ENCODE measurements around the gene LAGE3.
A peak's percentile ranks its signal among the peaks of the same experiment; 100 is the strongest.

The LAGE3 gene

GRCh38 chrX:154460326-154460725 is 18.8 kb downstream of the LAGE3 start:
- no peak for DNase-seq (ENCODE audit: insufficient read length, low spot score)
- no peak for FAIRE-seq

GRCh38 chrX:154459832-154460231 is 19.2 kb downstream of the LAGE3 start:
- DNase-seq (ENCODE audit: insufficient read length, low spot score) (no peak), FAIRE-seq (no peak)

- DNase-seq (ENCODE audit: insufficient read length, low spot score) = no peak
- FAIRE-seq = no peak
Measured at GRCh38 chrX:154458954-154459778, 19.9 kb downstream of the LAGE3 start.

- FAIRE-seq = no peak
- DNase-seq (ENCODE audit: insufficient read length, low spot score) = peak; percentile 21
Measured at GRCh38 chrX:154458116-154458953, 20.7 kb downstream of the LAGE3 start, which contains the start of gene PLXNA3. TSS of gene PLXNA3 (plus strand) at chrX:154458281. CDS start at chrX:154460184, 1,903 bp downstream.

- no peak for FAIRE-seq
Measured at GRCh38 chrX:154457491-154458115, 21.5 kb downstream of the LAGE3 start.

GRCh38 chrX:154452823-154453222 is 26.3 kb downstream of the LAGE3 start:
- FAIRE-seq = no peak
- no peak for DNase-seq (ENCODE audit: insufficient read length, low spot score)

More at GRCh38 chrX:154457491-154458115, 21.5 kb downstream of the LAGE3 start:
- peak; percentile 32 for DNase-seq (ENCODE audit: insufficient read length, low spot score)

- no peak for DNase-seq (ENCODE audit: insufficient read length, low spot score)
- no peak for FAIRE-seq
Measured at GRCh38 chrX:154450312-154450711, 28.8 kb downstream of the LAGE3 start.

- FAIRE-seq (no peak), DNase-seq (ENCODE audit: insufficient read length, low spot score) (no peak)
Measured at GRCh38 chrX:154449618-154450017, 29.5 kb downstream of the LAGE3 start.

- no peak for FAIRE-seq
- DNase-seq (ENCODE audit: insufficient read length, low spot score) = no peak
Measured at GRCh38 chrX:154448484-154448883, 30.6 kb downstream of the LAGE3 start.

GRCh38 chrX:154446430-154446829 is 32.7 kb downstream of the LAGE3 start:
- no peak for FAIRE-seq
- DNase-seq (ENCODE audit: insufficient read length, low spot score) = no peak

GRCh38 chrX:154445776-154446175 is 33.3 kb downstream of the LAGE3 start:
- FAIRE-seq (no peak), DNase-seq (ENCODE audit: insufficient read length, low spot score) (no peak)

GRCh38 chrX:154444755-154445246 is 34.3 kb downstream of the LAGE3 start:
- FAIRE-seq (no peak), DNase-seq (ENCODE audit: insufficient read length, low spot score) (no peak)

- FAIRE-seq (no peak), DNase-seq (ENCODE audit: insufficient read length, low spot score) (peak; percentile 47)
Measured at GRCh38 chrX:154443992-154444754, 34.9 kb downstream of the LAGE3 start, which contains the start of gene FAM50A. TSS of gene FAM50A (plus strand) at chrX:154444141. CDS start at chrX:154444236, 95 bp downstream.

GRCh38 chrX:154443479-154443910 is 35.6 kb downstream of the LAGE3 start:
- no peak for FAIRE-seq
- no peak for DNase-seq (ENCODE audit: insufficient read length, low spot score)

GRCh38 chrX:154441984-154442707 is 36.9 kb downstream of the LAGE3 start:
- DNase-seq (ENCODE audit: insufficient read length, low spot score) (no peak), FAIRE-seq (no peak)

GRCh38 chrX:154441564-154441963 is 37.5 kb downstream of the LAGE3 start:
- DNase-seq (ENCODE audit: insufficient read length, low spot score) (no peak), FAIRE-seq (no peak)

- DNase-seq (ENCODE audit: insufficient read length, low spot score) (no peak), FAIRE-seq (no peak)
Measured at GRCh38 chrX:154440623-154441357, 38.3 kb downstream of the LAGE3 start.

- no peak for FAIRE-seq
Measured at GRCh38 chrX:154439841-154440240, 39.2 kb downstream of the LAGE3 start.

More at GRCh38 chrX:154439841-154440240, 39.2 kb downstream of the LAGE3 start:
- DNase-seq (ENCODE audit: insufficient read length, low spot score) = no peak

All from HTR-8/SVneo (cell line).